ENCODE results near the gene VPS4B. TPM values are rescaled to one million over a fixed set of nuclear protein-coding genes. Genes with fewer than 3 reads are reported as not detected.
"Not testable (repeated sequence)": the region's sequence is repeated elsewhere in the genome, so short reads cannot be mapped to it uniquely, and the experiment has no call there.

VPS4B gene
- polyA plus RNA-seq, 1 donor = 62.1 TPM

GRCh38 chr18:63373161-63373560, 49.1 kb downstream of the VPS4B start:
- no peak for DNase-seq

DNA sequence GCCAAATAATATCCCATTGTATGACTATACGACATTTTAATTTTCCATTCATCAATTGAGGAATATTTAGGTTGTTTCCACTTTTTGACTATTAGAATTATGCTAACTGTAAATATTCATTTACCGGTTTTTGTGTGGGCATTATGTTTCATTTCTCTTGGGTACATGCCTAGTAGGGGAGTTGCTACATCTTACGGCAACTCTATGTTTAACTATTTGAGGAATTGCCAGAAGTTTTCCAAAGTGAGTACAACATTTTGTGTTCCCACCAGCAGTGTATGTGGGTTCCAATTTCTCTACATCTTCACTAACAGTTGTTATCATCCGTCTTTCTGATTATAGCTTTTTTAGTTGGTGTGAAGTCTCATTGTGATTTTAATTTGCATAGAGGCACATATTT, 53.7 kb downstream of the VPS4B start:
- DNase-seq = no peak

DNA sequence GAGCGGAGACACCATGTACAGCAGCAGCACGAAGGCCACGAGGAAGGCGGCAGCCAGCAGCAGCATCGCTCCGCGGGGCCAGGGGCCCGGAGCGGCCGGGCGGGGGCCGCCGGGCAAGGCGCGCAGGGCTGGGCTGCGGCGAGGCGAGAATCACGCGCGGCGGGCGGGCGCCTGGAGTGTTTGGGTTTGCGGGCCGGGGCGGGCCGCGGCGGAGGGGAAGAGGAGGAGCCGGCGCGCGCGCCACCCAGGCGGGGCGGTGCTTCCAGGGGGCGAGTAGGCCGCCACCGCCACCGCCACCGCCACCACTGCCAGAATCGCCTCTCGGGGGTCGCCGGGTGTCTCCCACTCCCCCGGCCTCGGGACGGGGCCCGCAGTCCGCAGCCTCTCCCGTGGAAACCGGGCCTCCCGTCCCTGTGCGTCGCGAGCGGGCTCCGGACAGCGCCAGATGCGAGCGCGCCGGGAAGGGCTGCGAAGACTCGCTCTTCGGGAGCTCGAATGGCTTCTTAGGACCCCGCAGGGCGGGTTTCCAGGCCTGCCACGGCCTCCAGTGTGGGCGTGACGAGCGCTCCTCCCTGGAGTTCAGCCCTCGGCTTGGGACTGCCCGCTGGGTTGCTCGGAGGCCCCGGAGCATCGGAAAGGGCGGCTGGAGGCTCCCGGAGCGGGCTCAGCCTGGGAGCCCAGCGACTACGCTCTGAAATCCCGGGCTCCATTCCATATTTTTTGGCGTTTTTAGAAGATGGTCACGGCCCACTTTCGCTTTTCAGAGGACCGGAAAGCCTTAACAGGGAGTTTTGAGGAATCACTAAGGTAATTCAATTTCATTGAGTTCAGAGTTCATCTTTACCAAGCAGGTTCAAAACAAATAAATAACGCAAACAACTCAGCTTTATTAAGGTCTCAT, 55.0 kb downstream of the VPS4B start, which contains the start of gene KDSR:
Gene KDSR (minus strand): TSS at position 154 of the 901 bp plus-strand sequence. CDS start 88 bp downstream, at position 66.
- peak; percentile 98 for DNase-seq

DNA sequence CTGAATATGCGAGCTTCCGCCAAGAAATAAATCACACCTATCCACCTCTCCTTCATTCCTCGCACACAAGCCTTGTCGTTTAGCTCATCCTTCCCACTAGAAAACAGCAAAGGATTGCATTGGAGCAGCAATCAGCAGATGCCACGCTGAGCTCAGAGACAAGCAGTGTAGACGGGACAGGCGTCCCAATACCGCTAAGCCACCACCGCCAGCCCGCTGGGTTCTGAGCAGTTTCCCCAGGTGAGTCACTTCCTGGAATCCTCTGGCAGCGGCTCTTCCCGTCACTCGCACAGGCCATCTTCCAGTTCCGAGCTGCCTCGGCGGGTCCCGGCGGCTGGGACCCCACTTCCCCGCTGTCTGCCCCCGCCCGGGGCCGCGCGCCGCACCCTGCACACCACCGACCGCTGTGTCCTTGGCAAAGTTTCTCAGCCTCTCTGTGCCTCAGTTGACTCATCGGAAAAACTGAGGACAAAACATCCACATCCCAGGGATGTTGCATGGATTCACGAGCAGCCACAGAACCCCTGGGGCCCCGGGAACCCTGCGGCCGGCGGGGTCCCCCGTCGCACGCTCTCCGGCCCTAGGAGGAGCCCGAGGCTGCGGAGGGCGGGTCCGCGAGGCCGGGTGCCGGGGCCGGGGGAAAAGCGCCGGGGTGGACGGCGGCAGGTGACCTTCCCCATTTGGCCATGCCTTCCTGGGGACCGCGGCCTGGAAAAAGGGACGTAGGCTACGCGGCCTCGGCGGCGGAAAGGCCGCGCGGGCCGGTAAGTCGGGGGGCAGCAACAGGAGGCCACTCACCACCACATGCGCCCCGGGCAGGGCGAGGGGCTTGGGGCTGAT, 55.8 kb downstream of the VPS4B start:
- peak; percentile 13 for DNase-seq

GRCh38 chr18:63365876-63366212, 56.4 kb downstream of the VPS4B start:
- peak; percentile 11 for DNase-seq

- no peak for DNase-seq
Observed at GRCh38 chr18:63363951-63364350, 58.3 kb downstream of the VPS4B start.

- DNase-seq = not testable (repeated sequence)
Observed at GRCh38 chr18:63363420-63363819, 58.9 kb downstream of the VPS4B start.

DNA sequence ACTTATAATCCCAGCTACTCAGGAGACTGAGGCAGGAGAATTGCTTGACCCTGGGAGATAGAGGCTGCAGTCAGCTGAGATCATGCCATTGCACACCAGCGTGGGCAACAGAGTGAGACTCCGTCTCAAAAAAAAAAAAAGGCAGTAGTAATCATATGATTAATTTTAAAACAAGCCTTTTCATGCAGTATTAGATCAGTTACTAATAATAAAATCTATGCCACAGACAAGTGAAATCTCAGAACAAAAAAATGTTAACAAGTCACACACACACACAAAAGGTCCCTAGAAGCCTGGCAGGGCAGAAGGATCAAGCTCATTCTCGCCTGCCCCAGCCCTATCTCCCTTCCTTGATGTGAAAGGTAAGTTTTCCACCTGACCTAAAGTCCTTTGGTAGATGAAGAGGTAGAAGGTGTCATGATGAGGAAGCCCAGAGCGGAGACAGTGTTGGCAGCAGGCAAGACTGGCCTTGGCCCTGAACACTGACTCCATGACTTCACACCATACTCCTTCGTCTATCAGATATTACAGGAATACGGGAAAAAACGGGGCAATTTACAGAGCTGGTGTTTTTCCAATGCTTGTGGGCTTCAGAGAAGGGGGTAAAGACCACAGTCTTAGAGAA, 65.9 kb downstream of the VPS4B start:
- DNase-seq = no peak

DNA sequence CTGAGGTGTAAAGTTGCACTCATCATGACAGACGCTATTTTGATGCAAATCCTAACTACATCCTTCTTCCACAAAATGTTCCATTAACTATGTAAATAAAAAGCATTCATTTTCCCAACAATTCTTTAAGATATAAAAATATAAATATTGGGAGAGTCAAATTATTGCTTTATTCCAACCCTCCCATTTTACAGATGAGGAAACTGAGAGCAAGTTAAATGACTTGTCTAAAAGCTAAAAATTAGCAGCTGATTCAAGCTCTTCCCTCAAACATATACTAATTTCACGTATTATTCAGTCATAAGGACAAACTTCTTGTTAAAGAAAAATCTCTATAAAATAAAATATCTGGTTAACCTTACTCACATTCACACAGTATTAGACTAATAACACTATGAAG, 72.0 kb downstream of the VPS4B start:
- no peak for DNase-seq

GRCh38 chr18:63348508-63349136, 73.7 kb downstream of the VPS4B start:
- no peak for DNase-seq

DNA sequence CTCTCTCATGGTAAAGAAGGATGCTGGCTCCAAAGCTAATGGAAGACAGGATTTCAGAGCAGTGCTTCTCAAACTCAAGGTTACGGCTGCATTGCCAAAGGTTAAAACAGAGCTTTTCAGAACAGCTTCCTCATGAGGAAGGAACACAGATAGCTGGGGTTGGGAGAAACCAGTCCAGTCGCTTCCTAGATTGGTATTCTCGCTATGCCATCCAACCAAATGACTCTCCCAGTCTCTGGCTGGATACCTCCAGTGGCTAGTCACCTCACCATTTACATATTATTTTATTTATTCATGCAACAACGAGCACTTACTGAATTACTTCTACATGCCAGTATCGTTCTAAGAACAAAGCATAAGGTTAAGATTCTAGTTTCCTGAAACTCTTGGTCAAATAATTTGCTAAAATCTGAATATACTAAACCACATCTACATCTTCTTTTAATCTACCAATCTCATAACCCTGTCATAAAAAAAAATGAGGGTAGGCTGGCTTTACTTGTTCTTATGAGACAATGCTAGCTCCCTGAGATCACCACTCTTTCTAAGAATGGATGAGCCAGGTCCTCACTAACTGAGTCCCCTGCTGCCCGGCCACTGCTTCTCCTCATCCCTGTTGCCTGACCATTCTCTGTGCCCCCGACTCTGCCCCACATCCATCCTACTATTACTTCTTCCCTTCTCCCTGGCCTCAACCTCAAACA, 75.6 kb downstream of the VPS4B start:
- DNase-seq = no peak

GRCh38 chr18:63346031-63346430, 76.2 kb downstream of the VPS4B start:
- no peak for DNase-seq

DNA sequence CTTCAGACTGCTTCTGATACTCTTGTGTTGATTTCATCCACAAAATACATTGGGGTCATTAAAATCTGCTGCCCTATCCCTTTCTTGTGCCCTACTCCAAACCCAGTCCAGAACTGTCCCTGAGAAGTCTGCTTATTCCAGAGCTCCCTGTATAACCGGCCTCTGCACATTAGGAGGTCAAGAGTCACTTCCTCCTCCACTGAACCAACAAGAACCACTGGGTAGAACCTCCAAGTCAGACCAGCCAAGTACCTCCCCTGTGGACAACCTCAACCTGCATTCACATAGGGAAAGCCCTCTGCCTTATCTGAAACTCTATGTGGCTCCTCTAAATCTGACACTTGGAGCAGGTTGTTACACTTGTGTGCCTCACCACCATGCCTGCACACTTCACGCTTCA, 77.4 kb downstream of the VPS4B start:
- no peak for DNase-seq

GRCh38 chr18:63344263-63344662, 78.0 kb downstream of the VPS4B start:
- no peak for DNase-seq

DNA sequence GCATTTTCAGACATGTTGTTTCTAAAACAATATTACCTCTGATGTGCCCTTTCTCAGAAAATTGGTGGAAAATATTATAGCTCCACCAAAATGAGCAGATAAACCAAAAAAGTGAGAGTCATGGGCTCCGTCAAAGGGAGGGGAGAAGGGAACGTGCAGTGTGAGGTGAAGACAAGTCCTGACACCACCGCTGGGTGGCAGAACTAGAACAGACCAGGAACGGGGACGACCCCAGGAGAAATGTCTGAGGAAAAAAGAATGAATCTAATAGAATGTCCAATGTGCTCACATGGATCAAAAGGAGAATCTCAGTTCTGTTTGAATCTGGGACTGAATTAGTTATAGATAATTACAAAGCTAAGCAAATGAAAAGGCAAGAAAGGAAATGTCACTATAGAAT, 80.1 kb downstream of the VPS4B start:
- DNase-seq = peak; percentile 29

- peak; percentile 29 for DNase-seq
Observed at GRCh38 chr18:63339920-63340484, 82.3 kb downstream of the VPS4B start.

Other genes with a start within 250 kb of the VPS4B start
- gene BCL2, start 102.7 kb downstream of the VPS4B start, polyA plus RNA-seq (ENCODE audit: insufficient read length) = 25.2 TPM
- 51.6 TPM for gene KDSR, start 55.3 kb downstream of the VPS4B start, polyA plus RNA-seq (ENCODE audit: insufficient read length)
- 0.13 TPM for gene SERPINB5, start 54.5 kb upstream of the VPS4B start, polyA plus RNA-seq (ENCODE audit: insufficient read length)
- not detected for gene SERPINB12, start 119.9 kb upstream of the VPS4B start, polyA plus RNA-seq (ENCODE audit: insufficient read length)
- not detected for gene SERPINB13, start 164.9 kb upstream of the VPS4B start, polyA plus RNA-seq (ENCODE audit: insufficient read length)
- gene SERPINB4, start 221.8 kb upstream of the VPS4B start, polyA plus RNA-seq (ENCODE audit: insufficient read length) = not detected
- gene SERPINB3, start 239.4 kb upstream of the VPS4B start, polyA plus RNA-seq (ENCODE audit: insufficient read length) = 0.12 TPM